Stomach (tissue), 9 donors: ENCODE data around the gene CDKN2B-AS1. TPM values are rescaled to one million over a fixed set of nuclear protein-coding genes. Genes with fewer than 3 reads are reported as not detected.
A peak's percentile ranks its signal among the peaks of the same experiment; 100 is the strongest.

Experiments
- DNase-seq, 2 donors: peaks; one replicate each; pipeline versions ENCODE4 v3.0.0 to v3.0.0-alpha.2; 2013 to 2019
- H3K27ac ChIP-seq, 5 donors: fragments of 200-600 bp in 4 of 5; sonication (generic) in 4 of 5; one replicate each; pipeline ENCODE4 v1.5.1; 2013 to 2019; ENCODE audit warnings: mild to moderate bottlenecking in 1 of 5, moderate library complexity in 1 of 5
- H3K27me3 ChIP-seq, 3 donors: fragments of 200-600 bp; sonication (generic); one replicate each; pipeline ENCODE4 v1.5.1; 2017 to 2019; ENCODE audit warnings: mixed run types in 1 of 3
- H3K36me3 ChIP-seq, 4 donors: fragments of 200-600 bp; sonication (generic); 1 replicate in 3 of 4; 2 replicates in 1 of 4; pipeline ENCODE4 v1.5.1; 2016 to 2019
- H3K4me1 ChIP-seq, 4 donors: fragments of 200-600 bp; sonication (generic); one replicate each; pipeline ENCODE4 v1.5.1; 2016 to 2019
- H3K4me3 ChIP-seq, 4 donors: fragments of 200-600 bp; sonication (generic) in 3 of 4; one replicate each; pipeline ENCODE4 v1.5.1; 2016 to 2019; ENCODE audit warnings: mild to moderate bottlenecking in 1 of 4
- H3K9me3 ChIP-seq, 4 donors: fragments of 200-600 bp; sonication (generic); one replicate each; pipeline ENCODE4 v1.5.1; 2016 to 2019
- EP300 ChIP-seq: sonication (generic); formaldehyde crosslinking; IDR thresholded peaks from one replicate; pipeline ENCODE4 v1.6.1; 2017; ENCODE audit warnings: antibody characterized with exemption
- POLR2A ChIP-seq, 4 donors: fragments of 450-650 bp; IDR thresholded peaks; one replicate each; pipeline ENCODE4 v1.6.1; 2016; ENCODE audit warnings: antibody characterized with exemption in 4 of 4, control low read depth in 2 of 4, mild to moderate bottlenecking in 1 of 4, moderate library complexity in 1 of 4
- POLR2AphosphoS5 ChIP-seq, 3 donors: sonication (generic); formaldehyde crosslinking; IDR thresholded peaks; one replicate each; pipeline ENCODE4 v1.6.1; 2016; ENCODE audit warnings: antibody characterized with exemption in 3 of 3
- WGBS, 5 donors: extraction: QIAGEN DNeasy Blood & Tissue Kit in 3 of 5; methylation state at CpG; one replicate each; pipeline versions ENCODE4 v1.1.5 to v1.1.7; 2013 to 2018; 5-methylcytosine and 5-hydroxymethylcytosine counted together
- intact Hi-C: fragments of 100-400 bp; cut with DNase I; formaldehyde crosslinking; loops from one replicate; pipeline ENCODE4 v1.15.1; 2023; ENCODE audit warnings: low total_unique reads
- polyA plus RNA-seq, 3 donors: library from polyadenylated mRNA; stranded (reverse); fragments of 200-250 nt; gene quantifications; one replicate each; pipeline ENCODE4 v1.2.3, GENCODE V29; 2013
- total RNA-seq, 5 donors: library from RNA; depleted of rRNA; stranded (reverse); fragments of >200 nt; gene quantifications; one replicate each; pipeline versions ENCODE4 v1.1.0 to v1.2.3, GENCODE V29; 2014 to 2016
- TF ChIP-seq, protein P1 (sequence below), 7 experiments: fragments of 450-650 bp in 4 of 7; fragments of 200-600 bp in 3 of 7; sonication (generic) in 3 of 7; IDR thresholded peaks; one replicate each; pipeline ENCODE4 v1.5.1; 2016 to 2019; ENCODE audit warnings: antibody characterized with exemption in 7 of 7, control low read depth in 2 of 7, mild to moderate bottlenecking in 1 of 7
- donor health status: healthy with polysubstance abuse.
- donor health status: Bipolar disorder and iron deficiency.
- donor health status: healthy.

CDKN2B-AS1 gene
- total and polyA plus RNA-seq, 8 donors: 0.48 to 1.6 (median 1.1) TPM; not detected in 3

DNA sequence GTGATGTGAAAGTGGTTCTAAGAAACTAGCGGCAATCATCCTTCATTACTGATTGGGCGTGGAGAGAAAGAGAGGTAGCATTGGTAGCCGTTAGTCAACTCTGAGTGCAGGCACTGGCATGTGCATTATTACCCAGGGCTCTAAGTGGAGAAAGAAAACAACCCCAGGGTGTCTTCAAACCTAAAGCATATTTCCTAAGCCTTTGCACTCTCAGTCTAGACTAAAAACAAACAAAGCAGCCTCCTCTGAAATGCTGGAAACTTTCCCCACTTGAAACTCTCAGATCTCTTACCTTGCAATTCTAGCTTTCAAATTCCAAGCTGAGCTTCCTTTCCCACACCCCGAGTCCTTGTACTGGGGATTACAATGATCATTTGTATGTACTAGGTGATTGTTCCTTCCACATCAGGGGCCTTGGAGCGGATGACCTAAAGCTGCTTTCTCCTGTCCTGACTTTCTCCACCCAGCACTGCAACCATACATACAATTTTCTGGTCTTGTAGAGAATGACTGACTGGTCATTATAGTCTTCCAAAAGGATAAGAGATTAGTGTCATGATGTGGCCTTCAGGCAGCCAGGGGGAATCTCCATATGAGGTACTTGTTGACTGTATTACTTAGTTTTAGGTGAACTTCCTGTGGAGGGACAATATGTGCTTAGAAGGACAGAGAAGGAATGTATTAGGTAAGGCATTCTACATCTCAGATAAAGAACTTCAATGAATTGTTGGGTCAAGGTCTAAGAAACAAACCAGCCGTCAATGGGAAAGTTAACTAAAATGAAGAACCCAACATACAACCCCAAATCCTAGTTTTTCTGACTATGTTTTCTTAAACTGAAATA lies 112.8 kb downstream of the CDKN2B-AS1 start:
- Histone ChIP-seq H3K36me3 (no peaks in the 10 kb centered on the region), H3K27ac (no peak overlapping the region), H3K4me1 (peaks cover 0 to 18% (median 11%) of the 10 kb centered on the region in 4 donors), H3K27me3 (no peaks in the 10 kb centered on the region), H3K9me3 (no peaks in the 10 kb centered on the region), H3K4me3 (no peak overlapping the region)
- DNase-seq: no peak
- WGBS, 5 donors: 77 to 87% (median 83%) methylated on average over 6 of the region's 6 CpGs
- TF ChIP-seq, protein P1, sequence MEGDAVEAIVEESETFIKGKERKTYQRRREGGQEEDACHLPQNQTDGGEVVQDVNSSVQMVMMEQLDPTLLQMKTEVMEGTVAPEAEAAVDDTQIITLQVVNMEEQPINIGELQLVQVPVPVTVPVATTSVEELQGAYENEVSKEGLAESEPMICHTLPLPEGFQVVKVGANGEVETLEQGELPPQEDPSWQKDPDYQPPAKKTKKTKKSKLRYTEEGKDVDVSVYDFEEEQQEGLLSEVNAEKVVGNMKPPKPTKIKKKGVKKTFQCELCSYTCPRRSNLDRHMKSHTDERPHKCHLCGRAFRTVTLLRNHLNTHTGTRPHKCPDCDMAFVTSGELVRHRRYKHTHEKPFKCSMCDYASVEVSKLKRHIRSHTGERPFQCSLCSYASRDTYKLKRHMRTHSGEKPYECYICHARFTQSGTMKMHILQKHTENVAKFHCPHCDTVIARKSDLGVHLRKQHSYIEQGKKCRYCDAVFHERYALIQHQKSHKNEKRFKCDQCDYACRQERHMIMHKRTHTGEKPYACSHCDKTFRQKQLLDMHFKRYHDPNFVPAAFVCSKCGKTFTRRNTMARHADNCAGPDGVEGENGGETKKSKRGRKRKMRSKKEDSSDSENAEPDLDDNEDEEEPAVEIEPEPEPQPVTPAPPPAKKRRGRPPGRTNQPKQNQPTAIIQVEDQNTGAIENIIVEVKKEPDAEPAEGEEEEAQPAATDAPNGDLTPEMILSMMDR (IDR thresholded peaks at IDR 0.05): no peak
- no peak for TF ChIP-seq POLR2A (IDR thresholded peaks at IDR 0.05)
- no peak for TF ChIP-seq EP300
- no peak for TF ChIP-seq POLR2AphosphoS5 (IDR thresholded peaks at IDR 0.05)
- intact Hi-C loops: no loop called here

DNA sequence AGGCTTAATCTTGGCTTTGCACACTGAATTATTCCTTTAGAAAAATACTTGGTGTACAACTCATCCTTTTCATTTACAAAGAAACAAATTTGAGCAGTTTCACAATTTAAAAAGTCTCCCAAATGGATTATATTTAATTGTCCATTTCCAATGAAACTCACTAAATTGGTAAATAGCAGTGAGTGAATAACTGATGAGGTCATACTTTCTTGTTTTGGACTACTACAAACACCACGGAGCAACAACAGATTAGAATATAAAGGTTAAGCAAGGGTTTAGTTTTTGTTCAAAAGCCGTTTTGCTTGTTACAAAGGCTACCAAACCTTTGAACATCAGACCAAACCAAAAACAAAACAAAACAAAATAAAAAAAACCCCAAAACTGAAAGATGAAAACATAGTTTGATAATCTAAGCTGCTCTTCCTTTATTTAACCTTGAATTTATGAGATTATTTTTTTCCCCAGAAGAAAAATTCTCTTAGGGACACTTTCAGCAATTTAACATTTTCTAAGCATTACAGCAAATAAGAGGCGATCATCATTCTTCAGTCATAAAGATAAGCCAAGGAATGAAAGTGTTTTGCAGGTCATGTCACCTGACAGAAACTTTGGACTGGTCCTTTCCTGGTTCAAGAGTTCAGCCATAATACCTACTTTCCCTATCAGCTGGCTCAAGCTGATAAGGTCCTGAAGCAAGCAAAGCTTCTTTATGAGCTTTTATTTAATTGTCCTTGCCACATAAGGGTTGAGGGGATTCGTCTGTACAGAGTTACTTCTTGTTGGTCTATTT lies 114.2 kb downstream of the CDKN2B-AS1 start:
- H3K4me1 ChIP-seq: peaks cover 0 to 7% (median 3%) of the 10 kb centered on the region in 4 donors
- DNase-seq: peak in 1 of 2 donors; percentile 81
- H3K4me3 ChIP-seq: no peak overlapping the region
- H3K9me3 ChIP-seq: no peaks in the 10 kb centered on the region
- H3K27me3 ChIP-seq: no peaks in the 10 kb centered on the region
- 29 to 43% (median 37%) methylated on average over 4 of the region's 4 CpGs for WGBS, 5 donors
- TF ChIP-seq, protein P1 (IDR thresholded peaks at IDR 0.05): no peak
- TF ChIP-seq POLR2AphosphoS5 (IDR thresholded peaks at IDR 0.05): peak in 2 of 3 donors; percentile 55 to 85
- no peaks in the 10 kb centered on the region for H3K36me3 ChIP-seq
- H3K27ac ChIP-seq: peak overlapping the region in 3 of 5 donors; percentile 14 to 55 (median 44)
- intact Hi-C loops: no loop called here

DNA sequence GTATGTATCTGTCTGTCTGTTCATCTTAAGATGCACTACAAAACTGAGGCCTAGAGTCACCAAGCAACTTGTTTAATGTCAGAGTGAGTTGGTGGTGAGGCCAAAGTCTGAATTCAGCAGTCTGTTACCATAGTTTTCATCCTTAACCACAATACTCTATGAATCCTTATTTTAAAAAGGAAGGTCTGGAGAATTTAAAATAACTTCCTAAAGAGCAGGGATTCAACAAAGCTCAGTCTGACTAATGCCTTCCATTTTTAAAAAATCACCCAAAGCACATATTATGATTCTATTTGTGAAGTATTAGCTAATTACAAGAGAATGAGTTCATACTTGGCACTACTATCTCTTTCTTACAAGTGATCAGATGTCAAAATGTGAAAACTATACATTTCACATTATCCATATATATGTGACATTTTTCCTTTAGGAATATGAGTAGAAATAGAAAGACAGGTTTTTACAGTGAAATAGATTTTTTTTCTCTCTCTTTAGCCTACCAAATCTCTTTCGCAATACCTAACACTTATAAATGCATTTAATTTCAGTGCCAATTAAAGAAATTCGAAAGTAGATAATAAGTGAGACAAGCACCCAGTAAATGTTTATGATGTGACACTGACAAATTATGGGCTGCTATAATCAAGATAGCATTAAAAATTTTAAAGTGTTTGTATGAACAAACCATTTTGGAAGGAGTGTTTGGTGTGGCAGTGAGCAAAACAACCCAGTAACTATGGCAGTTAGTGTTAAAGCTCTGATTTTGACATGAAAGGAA lies 116.8 kb downstream of the CDKN2B-AS1 start:
- 81 to 92% (median 90%) methylated on average over 2 of the region's 2 CpGs for WGBS, 5 donors
- Histone ChIP-seq H3K27ac (no peak overlapping the region), H3K4me1 (peaks cover 0 to 5% (median 0%) of the 10 kb centered on the region in 4 donors), H3K36me3 (no peaks in the 10 kb centered on the region), H3K9me3 (no peaks in the 10 kb centered on the region), H3K27me3 (no peaks in the 10 kb centered on the region), H3K4me3 (no peak overlapping the region)
- DNase-seq: no peak
- intact Hi-C loops: no loop called here
- TF ChIP-seq, protein P1 (IDR thresholded peaks at IDR 0.05): no peak
- TF ChIP-seq POLR2A (IDR thresholded peaks at IDR 0.05): no peak
- TF ChIP-seq EP300: no peak
- no peak for TF ChIP-seq POLR2AphosphoS5 (IDR thresholded peaks at IDR 0.05)

GRCh38 chr9:22111954-22112247 lies 117.3 kb downstream of the CDKN2B-AS1 start:
- no peak for DNase-seq
- intact Hi-C loops: no loop called here
- Histone ChIP-seq H3K36me3 (no peaks in the 10 kb centered on the region), H3K27ac (no peak overlapping the region), H3K4me3 (no peak overlapping the region), H3K9me3 (no peaks in the 10 kb centered on the region), H3K4me1 (peaks cover 0 to 5% (median 0%) of the 10 kb centered on the region in 4 donors), H3K27me3 (no peaks in the 10 kb centered on the region)
- TF ChIP-seq POLR2A (IDR thresholded peaks at IDR 0.05) (no peak), EP300 (no peak), POLR2AphosphoS5 (IDR thresholded peaks at IDR 0.05) (no peak)
- TF ChIP-seq, protein P1 (IDR thresholded peaks at IDR 0.05): no peak
